ENCODE data around the gene EIF4B. TPM values are rescaled to one million over a fixed set of nuclear protein-coding genes. Genes with fewer than 3 reads are reported as not detected.

EIF4B gene
- total RNA-seq, 1 experiment from 2014 or later, result 393 TPM

- H3K27ac ChIP-seq (ENCODE audit: low read depth, low read length, poor library complexity, severe bottlenecking), result peak within 1 kb of the TSS; percentile 73
- no peak for DNase-seq (ENCODE audit: low spot score)
- no TSS peak for BruUV-seq (replicated peaks)
- ChIA-PET POLR2A (ENCODE audit: low non-redundant PET) (no interaction called here), CTCF (no interaction called here)
- intact Hi-C loops (cut with micrococcal nuclease; ENCODE audit: unreplicated experiment), result loop anchor here (5.0 kb wide), 1 partner anchor 48 kb away; the partner anchor contains the start of gene IGFBP6
- H3K27me3 ChIP-seq (replicated peaks; ENCODE audit: insufficient read depth, low read depth, low read length, poor library complexity), result no peaks in the 10 kb centered on the region
- H3K36me3 ChIP-seq (ENCODE audit: insufficient read depth, low read length, poor library complexity, severe bottlenecking), result no peaks in the 10 kb centered on the region
- no peak for TF ChIP-seq CTCF (conservative IDR thresholded peaks at IDR 0.05; ENCODE audit: low read depth, low read length)
- TF ChIP-seq EZH2 (IDR thresholded peaks at IDR 0.05; ENCODE audit: borderline replicate concordance, low read depth, low read length, poor library complexity, severe bottlenecking), result no peak
- H3K4me1 ChIP-seq (ENCODE audit: insufficient read depth, low read length, poor library complexity, severe bottlenecking), result peaks cover 51% of the 10 kb centered on the region
- no peaks in the 10 kb centered on the region for H3K9me3 ChIP-seq (ENCODE audit: low read depth, low read length, poor library complexity, severe bottlenecking)
- no peak within 1 kb of the TSS for H3K4me3 ChIP-seq (ENCODE audit: low read depth, low read length, poor library complexity, severe bottlenecking)
Observed at GRCh38 chr12:53049571-53050318, 43.5 kb downstream of the EIF4B start, which contains the start of gene TNS2. TSS of gene TNS2 (plus strand) at chr12:53050065. CDS start at chr12:53050186, 121 bp downstream.

- Histone ChIP-seq H3K27ac (ENCODE audit: low read depth, low read length, poor library complexity, severe bottlenecking) (peak overlapping the region; percentile 65), H3K4me3 (ENCODE audit: low read depth, low read length, poor library complexity, severe bottlenecking) (no peak overlapping the region), H3K4me1 (ENCODE audit: insufficient read depth, low read length, poor library complexity, severe bottlenecking) (peaks cover 55% of the 10 kb centered on the region), H3K9me3 (ENCODE audit: low read depth, low read length, poor library complexity, severe bottlenecking) (no peaks in the 10 kb centered on the region), H3K36me3 (ENCODE audit: insufficient read depth, low read length, poor library complexity, severe bottlenecking) (no peaks in the 10 kb centered on the region), H3K27me3 (replicated peaks; ENCODE audit: insufficient read depth, low read depth, low read length, poor library complexity) (no peaks in the 10 kb centered on the region)
- BruUV-seq (replicated peaks), result no TSS peak
- no peak for TF ChIP-seq CTCF (conservative IDR thresholded peaks at IDR 0.05; ENCODE audit: low read depth, low read length)
- no peak for TF ChIP-seq EZH2 (IDR thresholded peaks at IDR 0.05; ENCODE audit: borderline replicate concordance, low read depth, low read length, poor library complexity, severe bottlenecking)
- no peak for DNase-seq (ENCODE audit: low spot score)
- CTCF ChIA-PET, result no interaction called here
- POLR2A ChIA-PET (ENCODE audit: low non-redundant PET), result no interaction called here
- intact Hi-C loops (cut with micrococcal nuclease; ENCODE audit: unreplicated experiment), result no loop called here
Observed at GRCh38 chr12:53050426-53051057, 44.3 kb downstream of the EIF4B start.

GRCh38 chr12:53051058-53051880, 45.0 kb downstream of the EIF4B start:
- Histone ChIP-seq H3K27ac (ENCODE audit: low read depth, low read length, poor library complexity, severe bottlenecking) (no peak overlapping the region), H3K27me3 (replicated peaks; ENCODE audit: insufficient read depth, low read depth, low read length, poor library complexity) (no peaks in the 10 kb centered on the region), H3K9me3 (ENCODE audit: low read depth, low read length, poor library complexity, severe bottlenecking) (no peaks in the 10 kb centered on the region), H3K4me3 (ENCODE audit: low read depth, low read length, poor library complexity, severe bottlenecking) (no peak overlapping the region), H3K36me3 (ENCODE audit: insufficient read depth, low read length, poor library complexity, severe bottlenecking) (no peaks in the 10 kb centered on the region), H3K4me1 (ENCODE audit: insufficient read depth, low read length, poor library complexity, severe bottlenecking) (peaks cover 55% of the 10 kb centered on the region)
- POLR2A ChIA-PET (ENCODE audit: low non-redundant PET), result no interaction called here
- CTCF ChIA-PET, result no interaction called here
- intact Hi-C loops (cut with micrococcal nuclease; ENCODE audit: unreplicated experiment), result no loop called here
- TF ChIP-seq EZH2 (IDR thresholded peaks at IDR 0.05; ENCODE audit: borderline replicate concordance, low read depth, low read length, poor library complexity, severe bottlenecking) (no peak), CTCF (conservative IDR thresholded peaks at IDR 0.05; ENCODE audit: low read depth, low read length) (no peak)
- no peak for DNase-seq (ENCODE audit: low spot score)
- no TSS peak for BruUV-seq (replicated peaks)

Measured in A673 (cell line).